Measurements from ENCODE around the gene FGFBP3.

FGFBP3 gene

DNA sequence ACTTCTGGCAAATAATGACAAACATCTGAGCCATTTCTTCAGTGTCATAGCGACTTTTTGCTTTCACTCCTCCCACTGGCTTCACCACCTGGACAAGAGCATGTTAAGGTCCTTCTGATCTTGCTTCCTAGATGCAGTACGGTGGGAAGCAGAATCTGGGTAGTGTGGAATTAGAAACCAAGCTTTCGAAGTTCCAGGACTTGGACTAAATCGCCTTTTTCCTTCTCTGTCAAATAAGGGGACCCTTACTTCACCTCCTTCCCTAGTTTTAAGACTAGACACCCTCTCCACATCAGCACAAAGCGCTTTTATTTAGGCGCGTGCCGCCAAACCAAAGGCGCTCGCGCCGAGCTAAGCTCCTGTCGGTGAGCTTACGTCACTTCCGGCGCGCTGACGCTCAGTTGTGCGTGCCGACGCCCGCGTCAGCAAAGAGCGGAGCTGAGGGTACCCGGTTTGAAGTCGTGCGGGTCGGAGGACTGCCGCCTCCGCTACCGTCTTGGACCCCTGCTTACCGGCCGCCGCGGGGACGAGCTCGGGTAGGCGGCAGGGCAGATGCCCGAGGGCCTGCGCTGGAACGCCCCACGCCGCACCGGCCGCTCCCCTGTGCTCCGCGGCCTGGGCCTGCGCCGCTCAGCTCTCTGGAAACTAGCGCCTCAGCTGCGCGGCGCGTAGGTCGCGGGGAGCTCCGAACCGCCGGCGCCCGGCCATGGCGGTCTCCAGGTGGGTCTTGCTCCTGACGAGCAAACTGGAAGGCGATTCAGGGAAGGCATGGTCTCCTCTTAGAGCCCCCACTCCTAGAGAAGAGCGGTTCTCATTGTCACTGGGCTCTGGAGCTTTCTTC, 14.3 kb upstream of the FGFBP3 start, which contains the start of gene BTAF1:
Gene BTAF1 (plus strand): TSS at position 400 of the 841 bp plus-strand sequence. CDS start 307 bp downstream, at position 707.
- Histone ChIP-seq H3K4me3 (ENCODE audit: low read depth, low read length) (peak within 1 kb of the TSS; percentile 83), H3K9ac (peak within 1 kb of the TSS; percentile 68), H3K4me2 (ENCODE audit: low read length) (peak within 1 kb of the TSS; percentile 73), H3K36me3 (ENCODE audit: control insufficient read depth, insufficient read depth, low read length) (no peaks in the 10 kb centered on the region), H3K9me3 (ENCODE audit: control insufficient read depth, low read length) (no peaks in the 10 kb centered on the region), H3K27ac (peak within 1 kb of the TSS; percentile 89), H3K27me3 (ENCODE audit: control insufficient read depth, insufficient read depth, low read length) (no peaks in the 10 kb centered on the region), H3K79me2 (peaks cover 37% of the 10 kb centered on the region), H3K4me1 (peaks cover 5% of the 10 kb centered on the region), H2AFZ (peak within 1 kb of the TSS; percentile 93)
- TF ChIP-seq CTCF (IDR thresholded peaks at IDR 0.05): no peak

DNA sequence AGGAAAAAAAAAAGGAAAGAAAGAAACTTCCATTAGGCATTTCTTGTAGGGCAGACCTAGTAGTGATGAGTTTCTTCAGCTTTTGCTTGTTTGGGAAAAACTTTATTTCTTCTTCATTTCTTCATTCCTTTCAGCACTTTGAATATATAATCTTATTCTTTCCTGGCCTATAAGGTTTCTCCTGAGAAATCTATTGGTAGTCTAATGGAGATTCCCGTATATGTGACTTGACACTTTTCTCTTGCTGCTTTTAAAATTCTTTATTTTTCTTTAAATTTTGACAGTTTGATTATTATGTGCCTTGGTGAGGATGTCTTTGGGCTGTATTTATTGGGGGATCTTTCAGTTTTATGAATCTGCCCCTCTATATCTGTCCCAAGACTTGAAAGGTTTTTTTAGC, 10.4 kb upstream of the FGFBP3 start:
- H3K4me2 ChIP-seq (ENCODE audit: low read length): no peak overlapping the region

DNA sequence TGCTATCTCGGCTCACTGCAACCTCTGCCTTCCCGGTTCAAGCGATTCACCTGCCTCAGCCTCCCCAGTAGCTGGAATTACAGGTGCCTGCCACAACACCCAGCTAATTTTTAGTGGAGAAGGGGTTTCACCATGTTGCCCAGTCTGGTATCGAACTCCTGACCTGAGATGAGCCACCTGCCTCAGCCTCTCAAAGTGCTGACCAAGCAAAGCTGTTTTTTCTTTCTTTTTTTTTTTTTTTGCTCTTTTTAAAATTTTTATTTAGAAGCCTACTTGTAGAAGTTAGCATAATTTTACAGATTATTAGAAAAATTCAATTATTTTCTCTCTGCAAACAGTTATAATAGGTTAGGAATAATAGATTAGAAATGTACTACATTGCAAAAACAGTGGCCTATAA, 1.2 kb upstream of the FGFBP3 start:
- H3K4me3 ChIP-seq (ENCODE audit: low read depth, low read length): no peak overlapping the region
- no peaks in the 10 kb centered on the region for H3K79me2 ChIP-seq
- H3K36me3 ChIP-seq (ENCODE audit: control insufficient read depth, insufficient read depth, low read length): no peaks in the 10 kb centered on the region
- TF ChIP-seq CTCF (IDR thresholded peaks at IDR 0.05): no peak
- no peaks in the 10 kb centered on the region for H3K27me3 ChIP-seq (ENCODE audit: control insufficient read depth, insufficient read depth, low read length)
- H3K9me3 ChIP-seq (ENCODE audit: control insufficient read depth, low read length): no peaks in the 10 kb centered on the region
- H3K4me1 ChIP-seq: no peaks in the 10 kb centered on the region
- no peak overlapping the region for H3K4me2 ChIP-seq (ENCODE audit: low read length)
- H3K27ac ChIP-seq: no peak overlapping the region
- H3K9ac ChIP-seq: no peak overlapping the region
- H2AFZ ChIP-seq: no peak overlapping the region

More for the DNA sequence above, 10.4 kb upstream of the FGFBP3 start:
- Histone ChIP-seq H3K4me3 (ENCODE audit: low read depth, low read length) (no peak overlapping the region), H3K4me1 (peaks cover under 1% of the 10 kb centered on the region), H3K27ac (no peak overlapping the region), H3K36me3 (ENCODE audit: control insufficient read depth, insufficient read depth, low read length) (no peaks in the 10 kb centered on the region), H3K9me3 (ENCODE audit: control insufficient read depth, low read length) (no peaks in the 10 kb centered on the region), H3K79me2 (peaks cover 8% of the 10 kb centered on the region), H3K9ac (no peak overlapping the region), H3K27me3 (ENCODE audit: control insufficient read depth, insufficient read depth, low read length) (no peaks in the 10 kb centered on the region), H2AFZ (no peak overlapping the region)
- TF ChIP-seq CTCF (IDR thresholded peaks at IDR 0.05): no peak

DNA sequence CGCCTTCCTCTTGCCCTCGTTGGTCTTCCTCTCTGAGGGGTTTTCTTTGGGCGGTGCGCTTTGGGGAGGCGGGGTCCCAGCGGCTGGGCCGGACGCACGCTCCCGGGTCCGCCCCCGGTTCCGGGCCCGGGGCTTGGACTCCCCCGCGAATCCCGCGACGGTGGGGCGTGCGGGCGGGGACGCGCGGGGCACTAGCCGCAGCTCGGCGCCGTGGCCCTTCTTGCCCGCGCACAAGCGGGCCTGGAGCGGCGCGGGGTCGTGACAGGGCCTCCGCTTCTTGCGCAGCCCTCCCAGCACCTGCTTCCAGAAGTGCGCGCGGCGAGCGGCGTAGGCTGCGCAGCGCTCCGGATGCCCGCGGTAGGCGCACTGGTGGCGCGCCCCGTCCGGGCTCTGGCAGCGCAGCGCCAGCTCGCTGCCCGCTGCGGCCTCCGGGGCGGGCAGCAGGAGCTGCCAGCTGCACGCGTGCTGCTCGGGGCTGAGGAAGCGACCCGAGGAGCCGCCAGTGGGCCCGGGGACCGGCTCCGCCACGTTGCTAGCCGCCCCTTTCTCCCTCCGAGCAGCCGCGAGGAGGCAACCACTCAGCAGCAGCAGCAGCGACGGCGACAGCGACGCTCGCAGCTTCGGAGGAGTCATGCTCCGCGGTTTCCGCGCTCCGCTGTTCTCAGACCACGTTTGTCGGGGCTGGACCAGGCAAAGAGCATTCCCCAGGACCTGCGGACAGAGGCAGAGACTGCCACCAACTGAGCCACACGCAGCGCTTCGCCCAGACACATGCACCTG, 759 bp downstream of the FGFBP3 start:
- H3K9ac ChIP-seq: peak overlapping the region; percentile 63
- H3K27me3 ChIP-seq (ENCODE audit: control insufficient read depth, insufficient read depth, low read length): no peaks in the 10 kb centered on the region
- H3K36me3 ChIP-seq (ENCODE audit: control insufficient read depth, insufficient read depth, low read length): no peaks in the 10 kb centered on the region
- H3K9me3 ChIP-seq (ENCODE audit: control insufficient read depth, low read length): no peaks in the 10 kb centered on the region
- H3K27ac ChIP-seq: peak overlapping the region; percentile 20
- peak overlapping the region; percentile 55 for H3K4me2 ChIP-seq (ENCODE audit: low read length)
- H3K79me2 ChIP-seq: no peaks in the 10 kb centered on the region
- TF ChIP-seq CTCF (IDR thresholded peaks at IDR 0.05): peak; percentile 21
- no peaks in the 10 kb centered on the region for H3K4me1 ChIP-seq
- H3K4me3 ChIP-seq (ENCODE audit: low read depth, low read length): peak overlapping the region; percentile 38
- H2AFZ ChIP-seq: peak overlapping the region; percentile 91

Measured in parathyroid adenoma (tissue), 2 donors.